GM18517 (cell line): Measurements from ENCODE around the gene GGA1.

Experiments used
- ATAC-seq: cut with Tn5 transposase; IDR thresholded peaks from one replicate; pipeline ENCODE4 v1.9.1; 2021; ENCODE audit warnings: mild to moderate bottlenecking, moderate library complexity; ENCODE audit not compliant: unreplicated experiment

Gene GGA1

GRCh38 chr22:37627545-37627944 lies 18.9 kb downstream of the GGA1 start:
- ATAC-seq, result no peak

GRCh38 chr22:37628830-37629229 lies 20.2 kb downstream of the GGA1 start:
- ATAC-seq, result no peak

GRCh38 chr22:37629928-37630327 lies 21.3 kb downstream of the GGA1 start:
- no peak for ATAC-seq

GRCh38 chr22:37630839-37631435 lies 22.3 kb downstream of the GGA1 start:
- ATAC-seq, result no peak

- ATAC-seq, result no peak
These were observed 23.0 kb downstream of the GGA1 start for GRCh38 chr22:37631448-37632173.

- peak; percentile 9 for ATAC-seq
These were observed 23.8 kb downstream of the GGA1 start for GRCh38 chr22:37632174-37633088.

GRCh38 chr22:37633089-37633624 lies 24.5 kb downstream of the GGA1 start:
- peak; percentile 63 for ATAC-seq

- peak; percentile 46 for ATAC-seq
These were observed 25.2 kb downstream of the GGA1 start for GRCh38 chr22:37633625-37634416.

GRCh38 chr22:37634417-37634924 lies 25.8 kb downstream of the GGA1 start:
- no peak for ATAC-seq

- ATAC-seq, result no peak
These were observed 26.5 kb downstream of the GGA1 start for GRCh38 chr22:37635157-37635556.

GRCh38 chr22:37636186-37636948 lies 27.7 kb downstream of the GGA1 start:
- no peak for ATAC-seq

- ATAC-seq, result no peak
These were observed 28.3 kb downstream of the GGA1 start for GRCh38 chr22:37636949-37637273.

- ATAC-seq, result no peak
These were observed 29.9 kb downstream of the GGA1 start for GRCh38 chr22:37638391-37639069.

- no peak for ATAC-seq
These were observed 30.6 kb downstream of the GGA1 start, which contains the start of gene SH3BP1 for GRCh38 chr22:37639070-37639760. SH3BP1 (plus strand) TSS chr22:37639669; CDS start chr22:37639788, 119 bp downstream.

GRCh38 chr22:37639771-37640590 lies 31.3 kb downstream of the GGA1 start:
- no peak for ATAC-seq

GRCh38 chr22:37640591-37641560 lies 32.2 kb downstream of the GGA1 start:
- ATAC-seq, result no peak
